CD4-positive, alpha-beta T cell treated with Interleukin-12 subunit alpha and Interleukin-12 subunit beta, for 1 hour (primary cell): ENCODE measurements around the gene TRPV4.

Source experiments
- DNase-seq: peaks from one replicate; pipeline ENCODE4 v3.0.0-alpha.2; 2020

The TRPV4 gene

DNA sequence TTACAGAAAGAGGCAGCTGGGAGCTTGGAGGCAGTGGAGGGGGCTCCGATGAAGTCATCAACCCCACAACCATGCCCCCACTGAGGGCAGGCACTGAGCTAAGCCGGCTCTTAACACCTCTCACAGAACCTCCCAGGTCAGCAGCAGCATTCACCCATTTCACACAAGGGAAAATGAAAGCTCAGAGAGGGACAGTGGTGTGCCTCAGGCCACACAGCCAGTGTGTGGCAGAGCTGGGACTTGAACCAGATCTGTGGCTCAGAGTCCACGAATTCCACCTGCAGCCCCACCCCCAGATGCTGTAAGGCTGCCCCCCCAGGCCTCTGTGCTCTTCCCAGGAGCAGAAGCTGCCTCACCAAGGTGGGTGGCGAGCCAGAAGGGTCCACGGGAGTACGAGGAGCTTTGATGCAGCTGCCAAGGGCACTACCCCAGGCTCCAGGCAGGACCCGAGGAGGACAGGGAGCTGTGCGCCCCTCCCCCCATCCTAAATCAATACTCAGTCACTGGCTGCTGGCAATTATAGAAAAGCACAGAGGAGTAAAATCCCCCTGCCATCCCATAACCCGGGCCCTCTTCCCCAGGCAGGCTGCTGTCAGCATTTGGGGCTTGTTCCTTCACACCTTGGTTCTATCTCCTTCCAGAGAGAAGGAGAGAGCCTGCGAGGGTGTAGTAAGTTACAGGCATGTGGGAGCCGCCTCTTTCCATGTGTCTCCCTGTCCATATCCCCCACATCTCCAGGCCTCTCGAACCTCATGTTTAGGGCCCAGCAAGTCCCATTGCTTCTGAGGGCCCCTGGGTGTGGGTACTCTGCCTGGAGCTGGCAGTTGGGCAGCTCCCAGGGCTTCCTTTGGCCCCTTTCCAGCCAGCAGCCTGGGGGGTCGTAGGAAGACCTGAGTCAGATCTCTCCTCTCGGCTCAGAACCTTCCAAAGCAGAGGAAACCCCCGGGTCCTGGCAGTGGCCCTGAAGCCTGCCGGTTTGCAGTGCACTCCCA, 72.0 kb downstream of the TRPV4 start:
- DNase-seq, result no peak

DNA sequence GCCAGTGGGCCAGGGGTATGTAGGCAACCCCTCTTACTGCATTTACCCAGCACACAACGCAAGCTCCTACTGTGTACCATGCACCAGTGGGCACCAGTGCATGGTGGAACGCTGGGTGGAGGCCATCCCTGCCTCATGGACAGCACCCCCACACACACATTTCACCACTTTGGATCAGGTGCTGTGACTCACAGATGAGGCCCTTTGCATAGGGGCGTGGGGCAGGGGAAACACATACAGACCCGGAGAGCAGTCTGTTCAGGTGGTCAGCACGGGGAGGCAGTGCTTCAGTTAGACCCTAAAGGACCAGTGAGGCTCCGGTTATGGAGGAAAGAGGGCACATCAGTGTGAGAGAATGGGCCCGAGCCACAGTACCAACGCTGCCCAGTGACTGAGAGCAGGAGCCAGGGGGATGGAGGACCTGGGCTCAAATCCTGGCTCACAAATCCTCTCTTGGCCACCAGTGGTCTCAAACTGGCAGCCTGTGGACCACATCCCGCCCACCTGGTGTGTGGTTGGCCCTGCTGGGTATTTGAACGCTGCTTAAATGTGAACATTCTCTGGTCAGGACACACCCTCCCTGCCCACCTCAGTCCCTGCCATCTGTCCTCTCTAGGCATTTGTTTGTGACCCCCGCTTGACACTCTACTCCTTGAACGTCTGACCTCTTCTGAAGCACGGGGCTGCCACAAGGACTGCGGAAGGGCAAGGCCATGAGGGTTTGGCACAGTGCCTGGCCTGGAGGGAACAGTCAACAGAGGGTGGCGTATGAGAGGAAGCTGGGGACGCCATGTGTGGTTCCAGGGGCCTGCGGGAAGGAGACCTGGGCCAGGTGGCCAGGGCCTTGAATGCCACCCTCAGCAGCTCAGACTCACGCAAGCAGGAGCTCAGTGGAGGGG, 72.9 kb downstream of the TRPV4 start:
- DNase-seq, result no peak

DNA sequence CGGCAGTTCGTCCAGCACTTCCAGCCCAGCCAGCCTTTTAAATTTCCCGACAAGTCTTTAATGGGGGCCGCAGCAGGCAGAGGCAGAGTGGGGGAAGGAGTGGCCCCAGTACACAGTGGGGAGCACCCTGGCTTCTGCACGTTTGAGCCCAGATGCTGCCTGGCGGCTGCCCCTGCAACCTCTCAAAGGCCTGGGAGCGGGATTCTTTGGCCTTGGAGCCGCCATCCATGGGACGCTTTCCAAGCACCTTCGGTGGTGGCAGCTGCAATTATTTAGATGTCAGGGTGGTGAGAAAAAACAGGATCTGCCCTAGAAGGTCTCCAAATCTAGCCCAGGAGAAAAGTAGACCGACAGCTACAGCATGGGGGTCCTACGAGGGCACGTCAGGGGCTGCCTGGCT, 73.6 kb downstream of the TRPV4 start:
- DNase-seq, result no peak

DNA sequence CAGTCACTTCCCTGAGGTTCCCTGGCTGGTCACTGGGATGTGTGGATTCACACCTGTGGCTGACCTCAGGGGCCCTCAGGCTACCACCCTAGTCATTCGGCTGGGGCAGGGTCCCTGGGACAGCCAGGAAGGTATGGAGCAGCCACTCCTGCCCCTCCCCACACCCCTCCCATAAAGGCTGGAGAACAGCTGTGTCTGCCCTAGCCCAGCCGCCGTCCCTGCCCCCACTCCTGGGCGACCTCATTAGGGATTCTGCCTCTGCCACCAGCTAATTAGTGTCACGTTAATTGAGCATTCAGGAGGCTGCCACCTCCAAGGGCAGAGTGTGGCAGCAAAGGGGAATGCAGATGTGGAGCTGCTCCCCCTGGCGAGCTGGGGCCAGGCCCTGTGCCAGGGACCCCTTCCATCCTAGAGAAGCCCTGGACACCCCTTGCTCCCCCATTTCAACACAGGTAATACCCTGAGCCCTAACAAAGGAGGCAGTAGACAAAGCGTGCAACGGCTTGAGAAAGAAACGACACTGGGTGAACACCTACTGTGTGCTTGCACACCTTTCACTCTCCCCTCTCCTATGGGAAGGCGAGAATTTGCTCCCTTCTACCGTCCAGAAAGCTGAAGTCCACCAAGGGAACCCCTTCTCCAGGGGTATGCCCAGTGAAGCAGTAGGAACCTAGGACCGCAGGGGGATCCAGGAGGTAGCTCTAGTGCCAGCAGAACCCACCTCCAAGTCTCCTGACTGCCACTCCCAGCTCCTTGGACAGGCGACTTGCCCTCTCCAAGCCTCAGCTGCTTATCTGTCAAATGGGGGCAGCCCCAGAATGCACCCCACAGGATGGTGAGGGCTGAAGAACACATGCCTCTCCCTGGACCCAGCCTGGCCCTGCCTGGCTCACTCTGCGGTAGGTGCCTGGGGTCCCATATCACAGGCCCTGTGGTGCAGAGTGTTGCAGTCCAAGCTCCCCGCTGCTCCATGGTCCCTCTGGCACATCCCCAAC, 74.5 kb downstream of the TRPV4 start:
- DNase-seq, result no peak

DNA sequence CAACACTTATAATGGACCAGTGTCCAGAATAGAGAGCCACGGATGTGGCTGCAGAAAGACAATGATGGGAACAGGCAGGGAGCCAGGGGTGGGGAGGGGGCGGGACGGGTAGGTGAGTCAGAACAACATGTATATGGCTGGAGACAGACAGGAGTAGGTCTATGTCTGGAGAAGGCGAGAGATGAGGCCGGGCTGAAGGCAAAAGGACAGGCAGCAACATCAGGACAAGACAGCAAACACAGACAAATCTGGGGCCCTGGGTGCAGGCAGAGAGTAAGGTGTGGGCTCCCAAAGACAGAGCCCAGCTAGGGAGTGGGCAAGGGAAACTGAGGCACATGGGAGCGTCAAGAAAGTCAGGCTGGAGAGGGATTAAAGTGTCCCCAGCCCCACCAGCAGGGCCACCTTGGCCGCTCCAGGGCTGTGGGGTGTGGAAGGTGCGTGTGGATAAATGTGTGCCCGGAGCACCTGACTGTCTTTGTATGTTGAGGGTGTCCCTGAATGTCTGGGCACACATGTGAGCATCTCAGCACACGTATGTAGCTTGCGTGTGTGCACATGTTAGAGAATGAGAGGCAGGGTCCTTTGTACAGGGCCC, 75.4 kb downstream of the TRPV4 start:
- no peak for DNase-seq

DNA sequence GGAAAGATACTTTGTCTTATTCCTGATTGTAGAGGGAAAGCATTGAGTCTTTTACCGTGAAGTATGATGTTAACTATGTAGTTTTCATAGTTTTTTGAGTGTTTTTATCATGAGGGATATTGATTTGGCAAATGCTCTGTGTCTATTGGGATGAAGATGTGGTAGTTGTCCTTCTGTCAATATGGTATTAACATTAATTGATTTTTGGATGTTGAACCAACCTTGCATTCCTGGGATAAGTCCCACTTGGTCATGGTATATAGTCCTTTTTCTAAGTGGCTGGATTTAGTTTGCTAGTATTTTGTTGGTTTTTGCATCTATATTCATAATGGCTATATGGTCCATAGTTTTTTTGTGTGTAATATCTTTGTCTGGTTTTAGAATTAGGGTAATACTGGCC, 76.7 kb downstream of the TRPV4 start:
- DNase-seq, result no peak

DNA sequence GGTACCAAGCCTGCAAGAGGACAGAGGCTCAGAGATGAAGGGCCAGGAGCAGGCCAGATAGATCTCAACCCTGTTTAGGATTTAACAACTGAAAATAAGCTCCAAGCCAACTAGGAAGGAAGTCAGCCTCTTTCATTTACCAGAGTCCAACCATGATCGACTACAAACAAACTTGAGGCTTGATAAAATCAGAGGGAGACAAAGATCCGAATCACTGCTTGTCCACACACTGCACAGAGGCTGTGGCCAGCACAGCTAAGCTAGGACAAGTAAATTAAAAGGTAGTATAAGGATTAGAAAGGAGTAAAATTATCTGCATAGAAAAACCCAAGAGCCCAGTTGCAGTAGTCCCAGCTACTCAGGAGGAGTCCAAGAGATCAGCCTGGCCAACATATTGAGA, 79.2 kb downstream of the TRPV4 start:
- DNase-seq, result no peak

DNA sequence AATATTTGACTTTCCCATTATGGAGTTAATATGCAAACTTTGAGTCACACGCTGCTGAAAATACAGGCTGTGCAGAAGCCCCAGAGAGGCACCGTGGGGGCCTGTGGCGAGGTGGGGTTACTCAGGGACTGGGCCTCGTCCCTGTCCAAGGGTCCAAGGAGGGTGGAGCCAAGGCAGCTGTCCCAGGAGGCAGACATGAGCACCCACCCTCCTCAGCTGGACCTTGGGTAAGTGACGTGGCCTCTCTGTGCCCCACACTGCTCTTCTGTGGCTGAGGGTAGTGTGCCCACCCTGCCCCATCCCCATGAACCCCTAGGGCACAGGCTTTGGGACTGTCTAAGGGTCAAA, 80.2 kb downstream of the TRPV4 start:
- no peak for DNase-seq

DNA sequence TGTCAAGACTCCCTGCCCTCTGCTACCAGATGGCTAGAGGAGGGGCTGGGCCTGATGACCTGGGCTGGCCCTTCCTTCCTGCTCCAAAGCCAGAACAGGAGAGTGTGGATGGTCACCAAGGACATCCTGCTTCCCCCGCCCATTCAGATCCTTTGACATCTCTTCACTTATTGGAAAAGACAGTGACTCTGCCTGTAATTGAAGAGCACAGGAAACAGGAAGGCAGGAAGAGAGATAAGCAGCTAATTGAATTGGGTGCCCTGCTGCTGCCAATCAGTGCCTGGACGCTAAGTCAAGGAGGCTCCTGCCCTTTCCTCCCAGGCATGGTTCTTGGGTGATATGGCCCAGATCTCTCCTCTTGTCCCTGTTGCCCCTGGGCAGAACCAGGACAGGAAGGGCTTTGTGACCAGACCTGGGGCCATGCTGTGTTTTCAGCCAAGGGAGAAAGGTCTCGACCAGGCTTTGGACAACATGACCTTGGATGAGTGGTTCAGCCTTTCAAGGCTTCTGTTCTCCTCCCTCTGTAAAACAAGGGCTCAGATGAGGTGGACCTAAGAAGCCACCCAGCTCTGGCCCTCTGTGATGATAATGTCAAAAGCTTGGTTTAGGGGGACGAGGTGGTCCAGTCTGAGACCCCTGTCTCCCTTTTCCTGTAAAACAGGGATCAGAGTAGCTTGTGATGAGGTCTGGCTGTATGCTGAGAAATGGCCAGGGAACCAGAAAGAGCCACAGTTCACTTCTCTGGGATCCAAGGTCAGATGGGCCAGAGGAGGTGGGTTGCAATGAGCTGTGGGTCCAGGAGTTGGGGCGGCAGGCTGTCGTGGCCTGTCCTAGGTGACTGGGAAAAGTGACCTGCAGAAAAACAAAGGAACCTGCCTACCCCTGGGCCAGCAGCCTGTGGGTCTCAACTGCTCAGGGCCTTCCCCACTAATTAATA, 80.8 kb downstream of the TRPV4 start:
- DNase-seq, result no peak

DNA sequence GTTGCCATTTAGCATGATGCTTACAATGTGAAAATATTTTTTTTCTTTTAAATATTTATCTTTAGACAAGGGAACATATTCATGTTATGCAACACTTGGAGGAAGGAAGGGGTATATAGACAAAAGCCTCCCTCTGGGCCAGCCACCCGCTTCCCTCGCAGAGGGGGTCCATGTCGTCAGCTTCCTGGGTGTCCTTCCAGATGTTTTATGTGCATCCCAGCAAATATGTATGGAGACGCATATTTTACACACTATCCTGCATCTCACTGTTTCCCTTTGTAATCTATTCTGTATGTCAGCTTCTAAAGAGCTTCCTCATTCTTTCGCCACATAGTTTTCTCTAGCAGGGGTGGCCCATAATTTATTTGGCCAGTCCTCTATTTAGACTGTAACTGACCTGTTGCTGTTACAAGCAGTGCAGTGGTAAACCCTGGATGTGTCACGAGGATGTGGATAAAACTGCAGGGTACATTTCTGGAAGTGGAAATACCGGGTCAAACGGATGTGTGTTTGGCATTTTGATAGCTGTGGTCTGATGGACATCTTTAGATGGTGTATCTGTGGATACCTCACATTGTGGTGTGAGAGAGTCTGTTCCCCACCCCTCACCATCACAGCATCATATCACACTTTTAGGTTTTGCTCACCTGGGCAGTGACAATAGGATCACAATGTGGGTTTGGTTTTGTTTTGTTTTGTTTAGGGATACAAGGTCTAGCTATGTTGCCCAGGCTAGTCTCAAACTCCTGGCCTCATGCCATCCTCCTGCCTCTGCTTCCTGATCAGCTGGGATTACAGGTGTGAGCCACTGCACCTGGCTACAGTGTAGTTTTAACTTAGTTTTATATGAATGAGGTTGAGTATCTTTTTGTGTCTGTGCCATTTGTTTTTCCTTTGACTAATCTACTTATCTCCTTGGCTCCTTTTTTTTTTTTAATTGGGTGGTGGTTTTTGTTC, 87.9 kb downstream of the TRPV4 start:
- no peak for DNase-seq

DNA sequence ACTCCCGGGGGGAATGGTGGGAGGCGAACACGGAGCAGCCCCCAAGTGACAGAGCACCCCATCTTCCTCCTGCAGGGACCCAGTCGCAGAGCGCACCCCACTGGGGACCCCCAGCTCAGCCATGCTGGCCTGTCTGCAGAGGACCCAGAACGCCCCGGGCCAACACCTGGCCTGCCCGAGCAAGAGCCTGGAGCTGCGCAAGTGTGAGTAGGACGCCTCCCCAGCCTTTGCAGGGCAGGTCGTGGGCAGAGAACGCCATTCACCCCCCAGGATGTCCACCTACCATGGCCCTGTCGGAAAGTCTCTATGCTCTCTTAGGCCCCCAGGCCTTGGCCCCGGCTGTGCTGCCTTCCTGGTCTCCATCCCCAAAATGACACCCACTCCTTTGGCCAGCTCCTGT, 89.2 kb downstream of the TRPV4 start:
- no peak for DNase-seq

DNA sequence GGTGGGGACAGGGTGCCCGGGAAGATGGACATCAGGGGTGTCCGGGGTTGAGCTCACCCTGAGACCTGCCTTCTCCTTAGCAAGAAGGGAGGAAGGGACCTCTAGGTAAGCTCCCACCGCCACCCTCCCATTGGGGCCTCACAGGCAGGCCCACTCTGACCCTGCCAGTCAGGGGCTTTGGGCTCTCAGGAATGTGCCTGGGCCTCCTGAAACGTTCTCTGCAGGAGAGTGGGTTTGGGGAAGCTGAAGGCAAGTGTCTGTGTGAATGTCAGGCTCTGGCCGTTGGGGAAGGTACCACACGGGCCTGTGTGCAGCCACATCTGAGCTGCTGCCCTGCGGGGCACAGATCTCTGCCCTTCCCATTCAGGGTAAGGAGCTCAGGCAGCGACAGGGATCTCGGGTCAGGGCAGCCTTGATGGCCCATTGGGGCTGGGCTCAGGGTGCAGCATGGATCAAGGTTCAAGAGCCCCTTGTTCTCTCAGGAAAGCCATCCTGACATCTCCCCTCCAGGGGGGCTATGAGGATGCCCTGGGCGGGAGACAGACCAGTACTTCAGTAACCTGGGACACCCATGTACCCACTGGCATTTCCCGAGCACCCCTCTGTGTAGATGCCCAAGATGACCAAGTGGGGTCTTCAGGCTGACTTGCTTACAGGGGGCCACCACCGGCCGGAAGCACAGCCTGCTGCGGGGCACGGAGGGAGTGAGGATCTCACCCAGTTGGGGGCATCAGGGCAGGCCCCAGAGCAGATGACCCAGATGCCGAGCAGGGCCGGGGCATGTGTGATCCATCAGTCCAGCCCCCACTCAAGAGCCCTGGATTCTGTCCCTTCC, 89.9 kb downstream of the TRPV4 start:
- no peak for DNase-seq

DNA sequence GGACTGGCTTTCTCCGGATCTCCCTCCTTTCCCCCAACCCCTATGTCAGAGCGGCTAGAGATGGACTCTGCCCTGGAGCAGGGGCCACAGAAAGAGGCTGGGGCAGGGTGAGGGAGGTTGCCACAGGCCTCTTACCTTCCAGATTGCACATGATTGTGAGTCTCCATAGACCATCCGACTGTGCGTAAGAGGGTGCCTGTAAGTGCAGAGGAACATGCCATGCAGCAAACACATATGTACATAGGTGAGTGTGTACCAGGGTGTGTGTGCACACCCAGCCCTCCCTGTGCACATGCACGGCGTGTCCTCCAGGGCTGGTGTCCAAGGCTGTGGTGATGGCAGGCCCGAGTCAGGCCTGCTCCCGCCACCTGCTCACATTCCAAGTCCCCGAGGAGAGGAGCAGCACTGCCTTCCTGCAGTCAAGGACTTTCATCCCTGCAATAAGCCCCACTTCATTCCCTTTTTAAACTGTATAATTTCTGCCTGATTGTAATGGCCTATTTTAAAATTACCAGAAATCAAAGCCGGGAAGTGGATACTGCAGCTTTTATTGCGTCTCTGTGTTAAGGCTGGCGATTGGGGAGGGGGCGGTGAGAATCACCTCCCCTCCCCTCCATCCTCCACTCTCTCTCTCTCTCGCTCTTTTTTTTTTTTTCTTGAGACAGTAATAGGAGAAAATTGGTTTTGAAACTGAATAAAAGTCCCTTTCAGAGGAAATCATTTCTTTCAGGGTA, 91.1 kb downstream of the TRPV4 start:
- no peak for DNase-seq

DNA sequence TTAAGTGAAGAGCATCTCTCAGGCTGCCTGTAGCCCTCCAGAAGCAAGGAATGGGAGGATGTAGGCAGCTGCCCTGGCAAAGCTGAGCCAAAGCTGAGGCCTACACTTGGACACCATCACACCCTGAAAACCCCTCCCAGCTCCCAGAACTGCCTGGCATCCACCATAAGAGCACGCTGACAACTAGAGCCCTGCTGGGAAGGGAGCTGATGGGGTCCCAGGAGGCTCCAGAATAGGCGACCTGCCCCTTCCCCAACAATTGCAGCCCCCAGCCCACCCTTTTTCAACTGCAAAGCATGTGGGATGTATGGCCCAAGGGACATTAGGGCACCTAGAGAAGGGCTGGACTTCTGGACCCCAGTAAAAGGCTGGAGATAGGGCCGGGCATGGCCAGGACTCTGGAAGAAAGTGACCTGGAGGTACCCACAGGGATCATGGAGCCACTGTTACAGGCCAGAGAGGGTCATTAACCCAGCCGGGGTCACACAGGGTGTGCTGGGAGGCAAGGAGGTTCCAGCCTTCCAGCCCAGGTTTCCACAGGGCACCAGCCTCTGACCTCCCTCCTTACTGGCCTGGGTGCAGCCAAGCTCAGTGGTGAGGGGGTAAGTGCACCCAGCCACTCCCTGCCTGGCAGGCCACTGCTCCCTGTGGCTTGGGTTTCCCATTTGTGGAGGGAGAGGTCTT, 91.8 kb downstream of the TRPV4 start:
- no peak for DNase-seq

DNA sequence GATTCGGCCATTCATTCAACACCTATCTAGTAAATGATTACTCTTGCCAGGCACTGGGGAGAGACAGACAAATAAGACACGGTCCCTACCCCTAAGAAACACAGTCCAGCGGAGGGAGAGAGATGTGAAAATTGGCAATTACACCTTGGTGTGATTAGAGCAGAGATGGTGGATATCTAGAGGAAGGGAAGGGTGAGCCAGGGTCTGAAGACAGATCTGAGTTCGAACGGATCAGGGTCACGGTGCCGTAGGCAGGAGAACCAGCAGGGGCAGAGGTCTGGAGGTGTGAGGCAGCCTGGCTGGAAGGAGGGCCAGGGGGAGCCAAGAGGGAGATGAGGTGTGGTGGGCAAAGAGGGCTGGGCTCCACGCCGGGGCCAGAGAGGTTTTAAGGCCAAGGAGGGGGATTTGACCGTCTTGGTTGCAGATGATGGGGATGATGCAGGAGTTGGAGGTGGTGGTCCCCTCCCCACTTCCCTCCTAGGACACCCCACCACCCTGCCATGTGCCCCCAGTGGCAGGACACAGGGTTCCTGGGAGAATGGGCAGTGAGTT, 92.4 kb downstream of the TRPV4 start:
- no peak for DNase-seq

DNA sequence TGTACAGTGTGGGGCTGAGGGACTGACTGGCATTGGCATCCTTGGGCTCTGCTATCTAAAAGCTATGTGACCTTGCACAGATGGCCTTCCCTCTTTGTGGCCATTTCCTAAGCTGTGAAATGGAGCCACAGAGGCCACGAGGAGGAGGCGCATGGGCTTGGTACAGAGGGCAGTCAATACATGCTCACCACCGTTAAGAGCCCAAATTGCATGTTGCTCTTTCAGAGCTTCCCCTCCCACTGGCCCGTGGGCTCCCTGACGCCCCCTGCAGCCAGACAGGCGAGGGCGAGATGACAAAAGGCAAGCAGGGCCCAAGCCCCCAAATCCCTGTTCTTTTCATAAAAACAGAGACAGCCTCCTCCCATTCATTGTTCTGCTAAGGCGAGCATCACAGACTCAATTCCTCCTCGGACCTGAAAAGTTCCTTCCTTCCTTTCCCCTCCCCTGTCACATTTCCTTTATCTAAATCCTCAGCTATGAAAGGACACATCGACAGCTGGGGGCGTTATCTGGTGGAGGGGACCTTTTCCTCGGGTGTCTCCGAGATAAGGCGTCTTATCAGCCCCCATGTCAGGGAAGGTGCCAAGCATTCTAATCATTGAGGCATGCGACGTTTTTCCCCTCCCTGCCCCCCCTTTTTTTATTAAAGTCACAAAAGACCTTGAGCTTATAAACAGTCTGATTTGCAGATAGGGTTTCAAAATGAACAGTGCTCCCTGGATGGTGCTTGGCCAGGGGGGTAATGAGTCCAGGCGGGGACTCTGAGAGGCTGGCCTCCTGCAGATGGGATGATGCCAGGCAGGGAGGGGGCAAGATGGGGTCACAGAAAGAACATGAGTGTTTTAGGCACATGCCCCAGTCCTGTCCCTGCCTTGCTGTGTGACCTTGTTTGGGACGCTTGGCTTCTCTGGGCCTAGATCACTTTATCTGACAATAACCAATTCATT, 93.2 kb downstream of the TRPV4 start:
- no peak for DNase-seq
